ENCODE data around the gene ZBED1. TPM values are rescaled to one million over a fixed set of nuclear protein-coding genes. Genes with fewer than 3 reads are reported as not detected.
"Not testable (repeated sequence)": the region's sequence is repeated elsewhere in the genome, so short reads cannot be mapped to it uniquely, and the experiment has no call there.

Gene ZBED1
- total RNA-seq, 1 experiment from 2014 or later, result 17.3 TPM

DNA sequence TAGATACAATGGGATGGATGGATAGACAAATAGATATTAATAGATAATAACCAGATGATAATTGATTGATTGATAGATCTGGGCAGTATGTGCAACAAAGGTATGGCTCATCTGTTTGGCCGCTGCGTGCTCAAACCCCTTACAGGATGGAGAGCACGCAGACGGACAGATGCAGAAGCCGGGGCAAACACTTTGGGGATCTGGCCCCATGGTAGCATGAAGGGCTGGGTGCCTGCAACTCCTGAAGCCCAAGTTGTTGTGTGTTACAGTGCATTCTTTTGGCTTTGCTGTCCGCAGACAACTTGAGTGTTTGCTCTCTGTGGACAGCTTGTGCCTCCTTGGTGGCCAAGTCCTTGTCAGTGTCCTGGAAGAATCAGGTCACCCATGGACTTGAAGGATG lies 10.6 kb upstream of the ZBED1 start:
- intact Hi-C loops (cut with micrococcal nuclease; ENCODE audit: unreplicated experiment), result no loop called here
- BruUV-seq (replicated peaks), result no TSS peak
- H3K27ac Mint-ChIP-seq (ENCODE audit: unreplicated experiment), result no peak overlapping the region

DNA sequence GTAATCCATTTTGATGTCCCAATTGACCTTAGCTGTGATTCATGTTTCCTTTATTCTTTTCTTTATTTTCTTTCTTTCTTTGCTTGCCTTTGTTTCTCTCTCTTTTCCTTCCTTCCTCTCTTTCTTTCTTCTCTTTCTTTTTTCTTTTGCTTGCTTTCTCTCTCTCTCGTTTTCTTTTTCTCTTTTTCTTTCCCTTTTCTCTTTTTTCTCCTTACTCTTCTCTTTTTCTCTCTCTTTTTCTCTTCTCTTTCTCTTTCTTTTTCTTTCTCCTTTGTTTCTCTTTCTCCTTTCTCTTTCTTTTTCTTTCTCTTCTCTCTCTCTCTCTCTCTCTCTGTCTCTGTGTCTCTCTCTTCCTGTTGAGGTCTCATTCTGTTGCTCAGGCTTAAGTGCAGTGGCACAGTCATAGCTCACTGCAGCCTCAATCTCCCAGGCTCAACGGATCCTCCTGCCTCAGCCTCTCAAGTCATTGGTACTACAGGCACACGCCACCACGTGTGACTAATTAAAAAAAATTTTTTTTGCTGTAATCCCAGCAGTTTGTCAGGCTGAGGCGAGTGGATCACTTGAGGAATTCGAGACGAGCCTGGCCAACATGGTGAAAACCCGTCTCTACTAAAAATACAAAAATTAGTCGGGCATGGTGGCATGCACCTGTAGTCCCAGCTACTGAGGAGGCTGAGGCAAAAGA lies 8.0 kb upstream of the ZBED1 start:
- no peak overlapping the region for H3K27ac Mint-ChIP-seq (ENCODE audit: unreplicated experiment)
- H3K4me1 Mint-ChIP-seq (ENCODE audit: low read depth, unreplicated experiment), result peaks cover 11% of the 10 kb centered on the region
- DNase-seq, result no peak
- CTCF ChIA-PET, result no interaction called here
- intact Hi-C loops (cut with micrococcal nuclease; ENCODE audit: unreplicated experiment), result no loop called here
- BruUV-seq (replicated peaks), result no TSS peak
- H3K36me3 Mint-ChIP-seq (ENCODE audit: insufficient read depth, unreplicated experiment), result no peaks in the 10 kb centered on the region
- H3K27me3 Mint-ChIP-seq (ENCODE audit: unreplicated experiment), result no peaks in the 10 kb centered on the region
- no peak overlapping the region for H3K4me3 Mint-ChIP-seq (ENCODE audit: low read depth, unreplicated experiment)
- H3K9me3 Mint-ChIP-seq (ENCODE audit: low read depth, unreplicated experiment), result no peaks in the 10 kb centered on the region
- TF ChIP-seq, protein P1, sequence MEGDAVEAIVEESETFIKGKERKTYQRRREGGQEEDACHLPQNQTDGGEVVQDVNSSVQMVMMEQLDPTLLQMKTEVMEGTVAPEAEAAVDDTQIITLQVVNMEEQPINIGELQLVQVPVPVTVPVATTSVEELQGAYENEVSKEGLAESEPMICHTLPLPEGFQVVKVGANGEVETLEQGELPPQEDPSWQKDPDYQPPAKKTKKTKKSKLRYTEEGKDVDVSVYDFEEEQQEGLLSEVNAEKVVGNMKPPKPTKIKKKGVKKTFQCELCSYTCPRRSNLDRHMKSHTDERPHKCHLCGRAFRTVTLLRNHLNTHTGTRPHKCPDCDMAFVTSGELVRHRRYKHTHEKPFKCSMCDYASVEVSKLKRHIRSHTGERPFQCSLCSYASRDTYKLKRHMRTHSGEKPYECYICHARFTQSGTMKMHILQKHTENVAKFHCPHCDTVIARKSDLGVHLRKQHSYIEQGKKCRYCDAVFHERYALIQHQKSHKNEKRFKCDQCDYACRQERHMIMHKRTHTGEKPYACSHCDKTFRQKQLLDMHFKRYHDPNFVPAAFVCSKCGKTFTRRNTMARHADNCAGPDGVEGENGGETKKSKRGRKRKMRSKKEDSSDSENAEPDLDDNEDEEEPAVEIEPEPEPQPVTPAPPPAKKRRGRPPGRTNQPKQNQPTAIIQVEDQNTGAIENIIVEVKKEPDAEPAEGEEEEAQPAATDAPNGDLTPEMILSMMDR (IDR thresholded peaks at IDR 0.05; ENCODE audit: unreplicated experiment), result no peak

More for the DNA sequence above, 10.6 kb upstream of the ZBED1 start:
- TF ChIP-seq, protein P1 (IDR thresholded peaks at IDR 0.05; ENCODE audit: unreplicated experiment), result no peak
- Mint-ChIP-seq H3K4me1 (ENCODE audit: low read depth, unreplicated experiment) (peaks cover 11% of the 10 kb centered on the region), H3K4me3 (ENCODE audit: low read depth, unreplicated experiment) (no peak overlapping the region), H3K27me3 (ENCODE audit: unreplicated experiment) (no peaks in the 10 kb centered on the region), H3K9me3 (ENCODE audit: low read depth, unreplicated experiment) (no peaks in the 10 kb centered on the region), H3K36me3 (ENCODE audit: insufficient read depth, unreplicated experiment) (no peaks in the 10 kb centered on the region)
- DNase-seq, result no peak
- CTCF ChIA-PET, result no interaction called here

DNA sequence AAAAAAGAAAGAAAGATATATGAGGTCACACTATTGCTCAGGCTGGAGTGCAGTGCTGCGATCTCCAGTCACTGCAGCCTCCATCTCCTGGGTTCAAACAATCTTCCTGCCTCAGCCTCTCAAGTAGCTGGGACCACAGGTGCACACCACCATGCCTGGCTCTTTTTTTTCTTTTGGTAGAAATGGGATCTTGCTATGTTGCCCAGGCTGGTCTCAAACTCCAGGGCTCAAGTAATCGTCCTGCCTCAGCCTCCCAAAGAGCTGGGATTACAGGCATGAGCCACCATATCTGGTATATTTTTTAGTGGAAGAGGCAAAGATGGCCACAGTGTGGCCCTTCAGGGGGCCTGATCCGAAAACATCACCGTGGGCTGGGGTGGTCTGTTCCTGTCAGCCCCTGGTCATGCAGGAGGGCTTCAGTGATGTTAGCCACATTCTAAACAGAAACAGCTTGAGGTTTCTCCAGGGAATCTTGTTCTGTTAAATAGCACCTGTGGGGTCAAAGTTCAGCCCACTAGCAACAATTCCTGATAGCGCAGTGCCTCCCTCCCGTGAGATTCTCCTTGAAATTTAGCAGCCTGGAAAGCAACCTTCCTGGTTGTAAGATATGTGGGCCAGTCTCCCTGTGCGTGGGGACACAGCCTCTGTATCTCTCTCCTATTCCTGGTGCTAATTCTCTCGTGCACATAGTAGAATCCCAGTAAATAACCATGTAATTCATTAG lies 7.3 kb upstream of the ZBED1 start:
- peaks cover 11% of the 10 kb centered on the region for H3K4me1 Mint-ChIP-seq (ENCODE audit: low read depth, unreplicated experiment)
- no peaks in the 10 kb centered on the region for H3K9me3 Mint-ChIP-seq (ENCODE audit: low read depth, unreplicated experiment)
- H3K4me3 Mint-ChIP-seq (ENCODE audit: low read depth, unreplicated experiment), result no peak overlapping the region
- no peaks in the 10 kb centered on the region for H3K36me3 Mint-ChIP-seq (ENCODE audit: insufficient read depth, unreplicated experiment)
- intact Hi-C loops (cut with micrococcal nuclease; ENCODE audit: unreplicated experiment), result no loop called here
- TF ChIP-seq, protein P1 (IDR thresholded peaks at IDR 0.05; ENCODE audit: unreplicated experiment), result no peak
- BruUV-seq (replicated peaks), result no TSS peak
- CTCF ChIA-PET, result no interaction called here
- no peak overlapping the region for H3K27ac Mint-ChIP-seq (ENCODE audit: unreplicated experiment)
- no peak for DNase-seq
- no peaks in the 10 kb centered on the region for H3K27me3 Mint-ChIP-seq (ENCODE audit: unreplicated experiment)

DNA sequence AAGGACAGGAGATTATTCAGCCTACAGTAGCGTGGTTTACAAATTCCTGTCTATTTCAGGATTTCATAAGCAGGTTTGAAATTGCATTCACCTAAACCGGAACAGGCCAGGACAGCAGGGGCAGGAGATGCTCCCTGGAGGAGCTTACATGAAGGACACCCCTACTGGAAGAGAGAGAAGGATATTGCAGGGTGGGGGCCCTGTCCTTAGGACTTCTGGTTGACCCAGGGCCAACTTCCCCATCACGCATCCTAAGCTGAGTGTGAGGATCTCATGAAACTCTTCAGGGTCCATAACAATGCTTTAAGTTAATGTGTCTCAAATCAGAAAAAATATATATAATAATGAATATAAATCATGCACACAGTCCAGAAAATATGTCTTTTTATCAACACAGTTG lies 6.4 kb upstream of the ZBED1 start:
- Mint-ChIP-seq H3K9me3 (ENCODE audit: low read depth, unreplicated experiment) (no peaks in the 10 kb centered on the region), H3K36me3 (ENCODE audit: insufficient read depth, unreplicated experiment) (no peaks in the 10 kb centered on the region), H3K27ac (ENCODE audit: unreplicated experiment) (no peak overlapping the region), H3K27me3 (ENCODE audit: unreplicated experiment) (no peaks in the 10 kb centered on the region), H3K4me3 (ENCODE audit: low read depth, unreplicated experiment) (no peak overlapping the region), H3K4me1 (ENCODE audit: low read depth, unreplicated experiment) (peaks cover 11% of the 10 kb centered on the region)
- CTCF ChIA-PET, result no interaction called here
- DNase-seq, result no peak
- TF ChIP-seq, protein P1 (IDR thresholded peaks at IDR 0.05; ENCODE audit: unreplicated experiment), result no peak
- no TSS peak for BruUV-seq (replicated peaks)
- intact Hi-C loops (cut with micrococcal nuclease; ENCODE audit: unreplicated experiment), result no loop called here

DNA sequence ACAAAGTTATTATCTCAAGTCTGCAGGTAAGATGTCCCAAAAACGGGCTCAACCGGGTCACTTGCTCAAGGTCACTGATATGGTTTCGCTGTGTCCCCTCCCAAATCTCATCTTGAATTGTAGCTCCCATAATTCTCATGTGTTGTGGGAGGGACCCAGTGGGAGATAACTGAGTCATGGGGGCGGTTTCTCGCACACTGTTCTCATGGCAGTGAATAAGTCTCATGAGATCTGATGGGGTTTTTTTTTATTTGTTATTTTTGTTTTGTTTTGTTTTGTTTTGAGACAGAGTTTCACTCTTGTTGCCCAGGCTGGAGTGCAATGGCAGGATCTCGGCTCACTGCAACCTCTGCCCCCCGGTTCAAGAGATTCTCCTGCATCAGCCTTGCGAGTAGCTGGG lies 4.6 kb upstream of the ZBED1 start:
- H3K4me1 Mint-ChIP-seq (ENCODE audit: low read depth, unreplicated experiment), result peaks cover 11% of the 10 kb centered on the region
- BruUV-seq (replicated peaks); H3K36me3 Mint-ChIP-seq (ENCODE audit: insufficient read depth, unreplicated experiment); H3K4me3 Mint-ChIP-seq (ENCODE audit: low read depth, unreplicated experiment); DNase-seq; H3K27ac Mint-ChIP-seq (ENCODE audit: unreplicated experiment); H3K9me3 Mint-ChIP-seq (ENCODE audit: low read depth, unreplicated experiment); H3K27me3 Mint-ChIP-seq (ENCODE audit: unreplicated experiment); CTCF ChIA-PET; intact Hi-C loops (cut with micrococcal nuclease; ENCODE audit: unreplicated experiment): not testable (repeated sequence)

All from Calu3 (cell line).